ENCODE data around the gene DOCK1. TPM values are rescaled to one million over a fixed set of nuclear protein-coding genes. Genes with fewer than 3 reads are reported as not detected.

Gene DOCK1
- total RNA-seq, 1 donor from 2014 or later = 72.6 TPM

DNA sequence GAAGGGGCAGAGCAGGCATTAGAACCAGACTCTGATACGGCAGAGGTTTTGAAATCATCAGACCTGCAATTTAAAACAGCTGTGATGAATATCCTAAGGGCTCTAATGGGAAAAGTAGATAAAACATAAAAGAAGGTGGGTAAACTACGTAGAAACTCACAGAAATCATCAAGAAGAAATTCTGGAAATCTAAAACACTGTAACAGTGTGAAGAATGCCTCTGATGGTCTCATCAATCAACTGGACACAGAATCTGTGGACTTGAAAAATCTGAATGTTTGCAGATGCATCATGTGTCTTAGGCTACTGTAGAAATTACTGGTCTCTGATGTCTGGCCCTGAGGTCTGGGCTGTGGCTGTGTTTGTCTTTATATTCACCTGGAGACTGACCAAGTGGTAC lies 470.8 kb downstream of the DOCK1 start:
- TF ChIP-seq CTCF (IDR thresholded peaks at IDR 0.05) (no peak), EZH2 (IDR thresholded peaks at IDR 0.05) (no peak), EZH2phosphoT487 (IDR thresholded peaks at IDR 0.05) (no peak)
- H3K4me1 Mint-ChIP-seq = peaks cover 20% of the 10 kb centered on the region
- H3K27me3 ChIP-seq = no peaks in the 10 kb centered on the region

GRCh38 chr10:127378628-127379027 lies 473.4 kb downstream of the DOCK1 start:
- Histone ChIP-seq H3K4me1 (peaks cover 7% of the 10 kb centered on the region), H2AFZ (replicated peaks) (no peak overlapping the region), H3K9ac (no peak overlapping the region), H3F3A (ENCODE audit: low read depth) (no peaks in the 10 kb centered on the region), H3K4me3 (no peak overlapping the region), H3K27me3 (no peaks in the 10 kb centered on the region), H3K9me3 (ENCODE audit: low read depth) (no peaks in the 10 kb centered on the region), H4K20me1 (ENCODE audit: low read depth) (no peaks in the 10 kb centered on the region), H3K27ac (no peak overlapping the region), H3K4me2 (no peak overlapping the region), H3K79me2 (ENCODE audit: low read depth) (no peaks in the 10 kb centered on the region), H3K36me3 (no peaks in the 10 kb centered on the region)
- Mint-ChIP-seq H3K4me1 (peaks cover 15% of the 10 kb centered on the region), H3K36me3 (peaks cover 29% of the 10 kb centered on the region), H3K4me3 (no peak overlapping the region), H3K27me3 (ENCODE audit: insufficient read depth, low read depth) (no peaks in the 10 kb centered on the region), H3K27ac (no peak overlapping the region), H3K9me3 (no peaks in the 10 kb centered on the region)
- no peak for TF ChIP-seq EZH2 (IDR thresholded peaks at IDR 0.05)
- no peak for DNase-seq (ENCODE audit: low spot score)

More for the DNA sequence above, 470.8 kb downstream of the DOCK1 start:
- Mint-ChIP-seq H3K27me3 (ENCODE audit: insufficient read depth, low read depth) (peaks cover 4% of the 10 kb centered on the region), H3K9me3 (no peaks in the 10 kb centered on the region), H3K4me3 (no peak overlapping the region), H3K36me3 (peaks cover 26% of the 10 kb centered on the region), H3K27ac (no peak overlapping the region)
- DNase-seq (ENCODE audit: low spot score) = no peak
- no peak overlapping the region for H3K27ac ChIP-seq
- H3K36me3 ChIP-seq = no peaks in the 10 kb centered on the region
- H3K4me3 ChIP-seq = no peak overlapping the region
- peaks cover 7% of the 10 kb centered on the region for H3K4me1 ChIP-seq
- H3K9me3 ChIP-seq (ENCODE audit: low read depth) = no peaks in the 10 kb centered on the region
- no peak overlapping the region for H3K4me2 ChIP-seq
- no peak overlapping the region for H2AFZ ChIP-seq (replicated peaks)
- H4K20me1 ChIP-seq (ENCODE audit: low read depth) = no peaks in the 10 kb centered on the region
- H3K9ac ChIP-seq = no peak overlapping the region
- no peaks in the 10 kb centered on the region for H3K79me2 ChIP-seq (ENCODE audit: low read depth)
- no peaks in the 10 kb centered on the region for H3F3A ChIP-seq (ENCODE audit: low read depth)

GRCh38 chr10:127384532-127384931 lies 479.3 kb downstream of the DOCK1 start:
- Histone ChIP-seq H3K27me3 (no peaks in the 10 kb centered on the region), H3K4me1 (peaks cover 7% of the 10 kb centered on the region), H3K36me3 (no peaks in the 10 kb centered on the region), H4K20me1 (ENCODE audit: low read depth) (no peaks in the 10 kb centered on the region), H3K79me2 (ENCODE audit: low read depth) (no peaks in the 10 kb centered on the region), H3K9me3 (ENCODE audit: low read depth) (no peaks in the 10 kb centered on the region), H3K4me2 (no peak overlapping the region), H3K4me3 (no peak overlapping the region), H3K9ac (no peak overlapping the region), H3F3A (ENCODE audit: low read depth) (no peaks in the 10 kb centered on the region), H3K27ac (no peak overlapping the region), H2AFZ (replicated peaks) (no peak overlapping the region)
- H3K27me3 Mint-ChIP-seq (ENCODE audit: insufficient read depth, low read depth) = no peaks in the 10 kb centered on the region
- no peak for DNase-seq (ENCODE audit: low spot score)
- peaks cover 11% of the 10 kb centered on the region for H3K4me1 Mint-ChIP-seq
- H3K36me3 Mint-ChIP-seq = peaks cover 24% of the 10 kb centered on the region
- no peak overlapping the region for H3K4me3 Mint-ChIP-seq
- no peak for TF ChIP-seq EZH2 (IDR thresholded peaks at IDR 0.05)
- TF ChIP-seq EZH2phosphoT487 (IDR thresholded peaks at IDR 0.05) = no peak
- TF ChIP-seq CTCF (IDR thresholded peaks at IDR 0.05) = no peak
- no peak overlapping the region for H3K27ac Mint-ChIP-seq
- no peaks in the 10 kb centered on the region for H3K9me3 Mint-ChIP-seq

DNA sequence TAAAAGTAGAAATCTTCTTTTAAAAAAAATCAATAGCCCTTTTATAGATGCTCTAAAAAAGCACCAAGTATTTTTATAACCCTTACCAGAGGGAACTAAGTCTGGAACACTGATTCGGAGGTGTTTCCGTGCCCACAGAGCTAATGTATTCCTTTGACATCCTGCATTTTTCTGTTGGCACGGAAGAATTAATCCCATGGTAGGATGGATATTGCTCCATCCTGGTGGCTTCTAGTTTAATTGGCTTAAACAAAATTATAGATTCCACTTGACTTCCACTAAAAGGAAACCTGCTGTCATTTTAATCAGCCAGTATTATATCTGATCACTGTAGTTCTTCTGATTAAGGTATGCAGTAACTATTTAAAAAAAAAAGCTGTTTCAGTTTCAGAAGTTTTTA lies 479.8 kb downstream of the DOCK1 start:
- Histone ChIP-seq H3K4me3 (no peak overlapping the region), H2AFZ (replicated peaks) (no peak overlapping the region), H4K20me1 (ENCODE audit: low read depth) (no peaks in the 10 kb centered on the region), H3K9ac (no peak overlapping the region), H3K79me2 (ENCODE audit: low read depth) (no peaks in the 10 kb centered on the region), H3K9me3 (ENCODE audit: low read depth) (no peaks in the 10 kb centered on the region), H3F3A (ENCODE audit: low read depth) (no peaks in the 10 kb centered on the region), H3K27me3 (no peaks in the 10 kb centered on the region), H3K4me1 (peaks cover 7% of the 10 kb centered on the region), H3K27ac (no peak overlapping the region), H3K36me3 (no peaks in the 10 kb centered on the region), H3K4me2 (no peak overlapping the region)
- Mint-ChIP-seq H3K36me3 (peaks cover 26% of the 10 kb centered on the region), H3K27me3 (ENCODE audit: insufficient read depth, low read depth) (no peaks in the 10 kb centered on the region), H3K4me3 (no peak overlapping the region), H3K9me3 (peaks cover 2% of the 10 kb centered on the region), H3K27ac (no peak overlapping the region), H3K4me1 (peaks cover 11% of the 10 kb centered on the region)
- no peak for DNase-seq (ENCODE audit: low spot score)
- no peak for TF ChIP-seq EZH2phosphoT487 (IDR thresholded peaks at IDR 0.05)
- no peak for TF ChIP-seq EZH2 (IDR thresholded peaks at IDR 0.05)
- no peak for TF ChIP-seq CTCF (IDR thresholded peaks at IDR 0.05)
